Activated CD8-positive, alpha-beta memory T cell treated with anti-CD3 and anti-CD28 coated beads for 36 hours (primary cell): Measurements from ENCODE around the gene ARHGAP45. TPM values are rescaled to one million over a fixed set of nuclear protein-coding genes. Genes with fewer than 3 reads are reported as not detected.
"Not testable (repeated sequence)": the region's sequence is repeated elsewhere in the genome, so short reads cannot be mapped to it uniquely, and the experiment has no call there.

ENCODE experiments used
- CTCF ChIA-PET: fragments of 350-600 bp; sonication (Branson Sonifier 250); formaldehyde crosslinking; loops from one replicate; lab custom pipeline; 2021; ENCODE audit warnings: antibody characterized with exemption; lab: Charles Lee
- POLR2A ChIA-PET: fragments of 350-600 bp; sonication (Branson Sonifier 250); formaldehyde crosslinking; loops from one replicate; lab custom pipeline; 2021; ENCODE audit warnings: antibody characterized with exemption; lab: Charles Lee
- total RNA-seq, 2 experiments: library from RNA; stranded (reverse); gene quantifications; one replicate each; pipeline ENCODE4 v1.2.3, GENCODE V29; 2021

The ARHGAP45 gene, protein sequence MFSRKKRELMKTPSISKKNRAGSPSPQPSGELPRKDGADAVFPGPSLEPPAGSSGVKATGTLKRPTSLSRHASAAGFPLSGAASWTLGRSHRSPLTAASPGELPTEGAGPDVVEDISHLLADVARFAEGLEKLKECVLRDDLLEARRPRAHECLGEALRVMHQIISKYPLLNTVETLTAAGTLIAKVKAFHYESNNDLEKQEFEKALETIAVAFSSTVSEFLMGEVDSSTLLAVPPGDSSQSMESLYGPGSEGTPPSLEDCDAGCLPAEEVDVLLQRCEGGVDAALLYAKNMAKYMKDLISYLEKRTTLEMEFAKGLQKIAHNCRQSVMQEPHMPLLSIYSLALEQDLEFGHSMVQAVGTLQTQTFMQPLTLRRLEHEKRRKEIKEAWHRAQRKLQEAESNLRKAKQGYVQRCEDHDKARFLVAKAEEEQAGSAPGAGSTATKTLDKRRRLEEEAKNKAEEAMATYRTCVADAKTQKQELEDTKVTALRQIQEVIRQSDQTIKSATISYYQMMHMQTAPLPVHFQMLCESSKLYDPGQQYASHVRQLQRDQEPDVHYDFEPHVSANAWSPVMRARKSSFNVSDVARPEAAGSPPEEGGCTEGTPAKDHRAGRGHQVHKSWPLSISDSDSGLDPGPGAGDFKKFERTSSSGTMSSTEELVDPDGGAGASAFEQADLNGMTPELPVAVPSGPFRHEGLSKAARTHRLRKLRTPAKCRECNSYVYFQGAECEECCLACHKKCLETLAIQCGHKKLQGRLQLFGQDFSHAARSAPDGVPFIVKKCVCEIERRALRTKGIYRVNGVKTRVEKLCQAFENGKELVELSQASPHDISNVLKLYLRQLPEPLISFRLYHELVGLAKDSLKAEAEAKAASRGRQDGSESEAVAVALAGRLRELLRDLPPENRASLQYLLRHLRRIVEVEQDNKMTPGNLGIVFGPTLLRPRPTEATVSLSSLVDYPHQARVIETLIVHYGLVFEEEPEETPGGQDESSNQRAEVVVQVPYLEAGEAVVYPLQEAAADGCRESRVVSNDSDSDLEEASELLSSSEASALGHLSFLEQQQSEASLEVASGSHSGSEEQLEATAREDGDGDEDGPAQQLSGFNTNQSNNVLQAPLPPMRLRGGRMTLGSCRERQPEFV
- total RNA-seq, result 100 to 1,000 TPM; 148 to 154 TPM

DNA sequence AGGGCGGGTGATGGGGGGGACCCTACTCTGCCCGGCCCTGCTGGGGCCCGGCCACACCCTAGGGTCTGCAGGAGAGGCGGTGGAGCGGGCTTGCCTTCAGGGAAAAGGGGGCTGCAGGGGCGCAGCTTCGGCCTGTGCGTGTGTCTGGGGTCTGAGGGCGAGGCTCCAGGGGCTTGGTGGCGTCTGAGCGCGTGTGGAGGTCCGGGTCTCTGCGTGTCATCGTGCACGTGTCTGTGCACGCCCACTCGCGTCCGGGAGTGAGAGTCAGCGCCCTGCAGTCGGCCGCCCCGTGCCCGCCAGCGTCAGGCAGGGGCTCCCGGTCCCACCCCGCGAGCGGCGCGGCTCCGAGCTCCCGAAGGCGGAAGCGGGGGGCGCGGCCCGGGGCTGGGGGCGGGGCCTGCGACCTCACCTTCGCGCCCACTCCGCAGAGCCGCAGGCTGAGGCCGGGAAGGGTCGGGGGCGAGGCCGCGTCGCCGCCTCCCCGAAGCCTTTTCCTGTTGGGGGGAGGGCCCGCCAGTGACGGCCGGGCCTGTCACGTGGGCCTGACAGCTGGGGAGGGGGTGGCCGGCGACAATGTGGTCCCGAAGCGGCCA, at the start of gene ARHGAP45:
Gene ARHGAP45 (plus strand): TSS at position 420 of the 593 bp plus-strand sequence. CDS start 239 bp downstream, outside the sequence.
- CTCF ChIA-PET, result interaction anchor here (0.9 to 2.5 kb wide), 15 partner anchors 10 to 200 kb away, joined by 3 to 17 read pairs (median 5); partner anchors contain the start of genes GPX4 and WDR18
- POLR2A ChIA-PET, result interaction anchor here (0.5 to 3.3 kb wide), 15 partner anchors 10 to 202 kb away, joined by 3 to 23 read pairs (median 6); partner anchors contain the start of genes ABCA7, CIRBP, CNN2 and GPX4

DNA sequence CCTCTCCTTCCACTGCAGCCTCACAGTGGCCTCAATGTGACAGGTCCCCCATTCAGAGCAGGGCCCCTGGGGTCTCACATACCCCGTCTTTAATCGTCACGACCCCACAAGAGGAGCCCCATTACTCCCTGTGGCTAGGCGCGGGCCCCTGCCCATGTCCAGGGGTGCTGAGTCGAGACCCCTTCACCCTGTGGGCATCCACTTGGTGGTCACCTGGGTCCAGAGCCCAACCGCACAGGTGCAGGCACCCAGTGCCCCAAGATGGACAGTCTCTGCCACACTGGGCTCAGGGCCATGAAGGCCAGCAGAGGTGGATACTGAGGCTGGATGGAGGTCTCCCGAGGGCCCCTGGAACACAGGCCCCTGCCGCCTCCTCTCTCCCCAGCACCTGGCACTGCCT, 49.1 kb upstream of the ARHGAP45 start:
- POLR2A ChIA-PET, result no interaction called here
- CTCF ChIA-PET, result interaction anchor here (1.0 kb wide), 1 partner anchor 11 kb away, joined by 3 read pairs; no protein-coding TSS in a partner anchor

DNA sequence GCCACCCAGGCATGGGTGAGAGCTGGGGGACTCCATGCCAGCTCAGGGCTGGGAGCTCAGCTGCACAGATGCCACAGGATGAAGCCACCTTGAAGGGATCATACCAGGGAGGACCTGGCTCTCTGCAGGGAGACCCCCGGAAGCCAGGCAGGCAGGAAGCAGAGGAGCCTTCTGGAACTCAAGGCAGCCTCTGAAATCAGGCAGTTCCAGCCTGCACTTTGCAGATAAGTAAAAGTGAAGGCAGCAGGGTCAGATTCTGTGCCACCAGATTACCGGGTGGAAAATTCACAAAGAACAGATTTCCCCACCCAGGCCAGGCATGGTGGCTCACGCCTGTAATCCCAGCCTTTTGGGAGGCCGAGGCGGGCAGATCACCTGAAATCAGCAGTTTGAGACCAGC, 48.6 kb upstream of the ARHGAP45 start:
- POLR2A ChIA-PET, result interaction anchor here (0.5 kb wide), 1 partner anchor 103 kb away, joined by 4 read pairs; no protein-coding TSS in a partner anchor
- CTCF ChIA-PET, result interaction anchor here (0.7 kb wide), 1 partner anchor 93 kb away, joined by 3 read pairs; no protein-coding TSS in a partner anchor

DNA sequence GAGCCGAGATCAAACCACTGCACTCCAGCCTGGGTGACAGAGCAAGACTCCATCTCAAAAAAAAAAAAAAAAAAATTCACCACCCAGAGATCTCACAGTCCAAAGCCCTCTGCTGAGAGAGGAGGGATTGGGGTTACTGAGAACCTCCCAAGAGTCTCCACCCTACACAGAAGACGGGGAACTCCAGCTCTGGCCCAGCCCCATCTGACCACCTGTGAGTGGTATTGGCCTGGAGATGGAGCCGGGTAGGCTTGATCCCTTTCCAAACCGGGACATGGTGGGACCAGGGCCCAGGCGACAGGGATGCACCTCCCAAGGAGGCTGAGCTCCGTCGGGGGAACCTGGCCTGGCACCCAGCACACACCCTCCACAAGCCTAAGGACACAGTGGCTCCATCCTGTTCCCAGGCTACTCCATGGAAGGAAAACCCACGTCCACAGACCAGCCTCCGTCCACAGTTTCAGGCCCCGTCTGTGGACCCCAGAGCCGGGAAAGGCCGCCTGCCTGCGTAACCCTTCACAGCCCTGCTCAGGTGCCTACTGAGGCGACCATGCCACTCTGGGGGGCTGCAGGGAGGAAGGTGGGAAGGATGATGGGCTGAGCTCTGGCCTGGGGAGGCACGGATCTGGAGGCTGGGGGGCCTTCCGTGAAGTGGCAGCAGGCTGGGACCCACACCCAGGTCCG, 47.9 kb upstream of the ARHGAP45 start:
- CTCF ChIA-PET, result interaction anchor here (0.7 to 1.2 kb wide), 3 partner anchors 26 to 94 kb away, joined by 3 to 6 read pairs (median 3); partner anchors contain the start of gene WDR18
- POLR2A ChIA-PET, result no interaction called here

DNA sequence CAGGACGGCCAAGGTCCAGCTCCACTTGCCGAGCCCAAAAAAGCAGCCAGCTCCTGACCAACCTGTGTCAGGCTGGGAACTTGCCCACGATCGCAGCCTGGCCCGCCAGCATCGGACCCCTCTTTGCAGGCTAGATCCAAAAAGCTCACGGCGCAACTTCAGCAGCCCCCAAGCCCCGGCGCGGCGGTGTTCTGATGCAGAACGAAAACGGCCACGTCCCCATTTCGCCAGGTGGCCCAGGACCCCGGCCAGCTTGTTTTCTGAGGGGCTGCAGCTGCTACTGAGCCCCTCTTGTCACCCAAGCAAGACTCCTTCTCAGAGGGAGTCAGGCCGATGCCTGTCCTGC, 47.4 kb upstream of the ARHGAP45 start:
- ChIA-PET CTCF (interaction anchor here (1.0 to 1.2 kb wide), 2 partner anchors 27 to 36 kb away, joined by 3 to 6 read pairs; partner anchors contain the start of gene WDR18), POLR2A (interaction anchor here (0.7 kb wide), 1 partner anchor 102 kb away, joined by 3 read pairs; no protein-coding TSS in a partner anchor)

DNA sequence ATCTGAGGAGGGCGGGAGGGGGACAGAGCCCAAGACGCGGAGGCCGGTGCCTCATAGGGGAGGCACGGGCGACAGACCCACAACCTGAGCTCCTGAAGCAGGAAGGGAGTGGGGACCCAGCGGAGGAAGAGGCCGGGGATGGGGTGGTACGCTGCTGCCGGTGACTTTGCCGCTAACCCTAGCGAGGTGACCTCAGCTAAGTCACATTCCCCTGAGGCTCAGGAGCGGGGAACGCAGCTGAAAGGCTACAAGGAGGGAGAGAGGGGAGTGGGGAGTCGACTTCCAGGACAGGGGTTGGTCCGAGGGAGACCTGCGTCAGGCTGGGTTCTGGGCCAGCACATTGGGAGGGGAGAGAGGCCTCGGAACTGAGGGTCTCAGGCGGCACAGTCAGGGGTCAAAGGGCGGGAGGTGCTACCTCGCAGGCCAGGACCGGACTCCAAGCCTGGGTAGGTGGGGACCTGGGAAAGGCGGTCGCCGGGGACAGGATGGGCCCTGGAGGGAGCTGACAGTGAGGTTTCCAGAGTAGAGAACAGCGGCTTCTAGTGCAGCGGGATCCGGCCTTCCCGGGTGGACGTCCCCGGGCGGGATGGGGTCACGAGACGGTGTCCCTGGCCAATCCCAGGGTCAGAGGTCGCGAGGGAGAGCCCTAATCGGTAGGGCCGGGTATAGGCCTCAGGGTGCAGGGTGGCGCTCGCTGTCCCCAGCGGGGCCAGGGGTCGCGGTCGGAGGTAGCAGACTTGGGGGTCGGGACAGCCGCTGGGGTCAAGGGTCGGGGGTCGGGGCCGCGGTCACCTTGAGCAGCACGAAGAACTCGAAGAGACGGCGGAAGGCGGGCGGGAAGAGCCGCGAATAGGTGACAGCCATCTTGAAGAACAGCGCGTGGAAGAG, 46.7 kb upstream of the ARHGAP45 start:
- ChIA-PET POLR2A (interaction anchor here (0.7 kb wide), 1 partner anchor 103 kb away, joined by 3 read pairs; no protein-coding TSS in a partner anchor), CTCF (interaction anchor here (0.5 to 1.2 kb wide), 4 partner anchors 27 to 165 kb away, joined by 3 to 6 read pairs (median 4); partner anchors contain the start of gene WDR18)

DNA sequence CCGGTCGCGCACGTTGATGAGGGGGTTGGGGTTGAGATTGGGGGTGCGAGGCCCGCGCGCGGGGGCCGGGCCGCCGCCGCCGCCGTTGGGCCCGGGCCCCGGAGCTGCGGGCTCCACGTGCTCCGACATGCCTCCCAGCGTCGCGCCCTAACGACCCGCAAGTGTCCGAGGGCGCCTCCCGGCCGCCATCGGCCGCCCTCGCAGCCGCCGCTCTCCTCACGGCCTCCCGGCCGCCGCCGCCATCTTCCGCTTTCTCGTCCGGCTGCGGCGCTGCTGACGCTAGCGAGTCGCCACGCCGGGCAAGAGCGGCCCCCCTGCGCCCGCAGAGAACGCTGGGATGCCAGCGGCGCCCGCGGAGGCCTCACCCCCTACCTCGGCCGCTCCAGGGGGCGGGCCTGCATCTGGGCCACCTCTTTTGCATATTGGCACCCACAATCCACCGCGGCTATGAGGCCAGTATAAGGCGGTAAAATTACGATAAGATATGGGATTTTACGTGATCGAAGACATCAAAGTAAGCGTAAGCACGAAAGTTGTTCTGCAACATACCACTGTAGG, 46.0 kb upstream of the ARHGAP45 start, which contains the start of gene TMEM259:
Gene TMEM259 (minus strand): TSS at position 256 of the 558 bp plus-strand sequence. CDS start 127 bp downstream, at position 129.
- POLR2A ChIA-PET, result interaction anchor here (0.6 to 1.4 kb wide), 5 partner anchors 19 to 248 kb away, joined by 3 to 4 read pairs (median 3); partner anchors contain the start of genes ABCA7 and CIRBP
- CTCF ChIA-PET, result interaction anchor here (0.7 to 1.2 kb wide), 5 partner anchors 11 to 93 kb away, joined by 3 to 5 read pairs (median 3); partner anchors contain the start of gene ABCA7

DNA sequence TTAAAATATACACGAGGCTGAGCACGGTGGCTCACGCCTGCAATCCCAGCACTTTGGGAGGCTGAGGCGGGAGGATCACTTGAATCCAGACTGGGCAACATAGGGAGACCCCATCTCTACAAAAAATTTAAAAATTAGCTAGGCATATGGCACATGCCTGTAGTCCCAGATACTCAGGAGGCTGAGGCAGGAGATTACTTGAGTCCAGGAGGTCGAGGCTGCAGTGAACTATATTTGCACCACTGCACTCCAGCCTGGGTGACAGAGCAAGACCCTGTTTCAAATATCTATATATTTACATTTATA, 43.1 kb upstream of the ARHGAP45 start:
- CTCF ChIA-PET, result interaction anchor here (1.2 kb wide), 1 partner anchor 220 kb away, joined by 3 read pairs; no protein-coding TSS in a partner anchor
- POLR2A ChIA-PET, result not testable (repeated sequence)

DNA sequence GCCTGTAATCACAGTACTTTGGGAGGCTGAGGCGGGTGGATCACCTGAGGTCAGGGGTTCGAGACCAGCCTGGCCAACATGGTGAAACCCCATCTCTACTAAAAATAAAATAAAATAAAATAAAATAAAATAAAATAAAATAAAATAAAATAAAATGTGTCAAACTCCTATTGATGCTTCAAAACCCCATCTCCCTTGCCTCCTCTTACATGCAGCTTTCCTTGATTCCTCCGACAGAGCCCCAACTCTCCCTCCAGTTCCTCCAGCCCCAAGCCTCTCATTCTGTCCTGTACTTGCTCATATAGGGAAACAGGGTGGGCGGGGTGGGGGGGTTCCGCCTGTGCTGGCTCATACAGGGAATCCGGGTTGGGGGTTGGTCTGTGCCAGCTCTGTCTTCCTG, 41.9 kb upstream of the ARHGAP45 start:
- ChIA-PET CTCF (interaction anchor here (0.7 to 1.4 kb wide), 4 partner anchors 14 to 41 kb away, joined by 3 to 5 read pairs (median 4); partner anchors contain the start of gene GRIN3B), POLR2A (interaction anchor here (3.0 kb wide), 1 partner anchor 42 kb away, joined by 14 read pairs; the partner anchor contains the start of gene ARHGAP45)

DNA sequence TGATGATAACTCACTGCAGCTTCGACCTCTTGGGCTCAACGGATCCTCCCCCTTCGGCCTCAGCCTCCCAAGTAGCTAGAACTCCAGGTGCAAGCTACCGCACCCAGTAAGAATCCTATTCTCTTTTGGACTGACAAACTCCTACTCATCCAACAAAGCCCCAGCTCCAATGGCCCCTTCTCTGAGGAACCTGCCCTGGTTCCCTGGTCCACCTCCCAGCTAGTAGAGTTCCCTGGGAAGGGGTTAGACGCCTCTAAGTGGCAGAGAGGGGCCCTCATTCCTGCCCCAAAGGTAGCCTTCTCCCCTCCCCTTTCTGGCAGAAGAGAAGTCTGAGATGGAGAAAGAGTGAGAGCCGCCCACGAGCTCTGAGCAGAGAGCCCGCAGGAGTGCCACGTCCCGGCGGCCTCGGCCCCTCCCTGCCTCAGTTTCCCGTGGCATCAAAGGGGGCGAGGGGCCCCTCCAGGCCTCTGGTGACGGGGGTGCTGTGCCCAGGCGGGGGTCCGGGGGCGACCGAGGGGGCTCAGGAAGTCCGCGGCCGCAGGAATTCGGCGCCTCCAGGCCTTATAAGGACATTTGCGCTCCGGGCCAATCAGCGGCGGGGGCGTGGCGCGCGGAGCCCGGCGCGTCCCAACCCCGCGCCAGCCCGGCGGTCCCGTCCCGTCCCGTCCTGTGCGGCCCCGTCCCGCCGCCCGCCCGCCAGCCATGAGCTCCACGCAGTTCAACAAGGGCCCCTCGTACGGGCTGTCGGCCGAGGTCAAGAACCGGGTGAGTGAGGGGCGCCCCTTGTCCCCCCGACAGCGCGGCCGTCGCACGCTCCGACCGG, 40.8 kb upstream of the ARHGAP45 start, which contains the start of gene CNN2:
Gene CNN2 (plus strand): TSS at position 649 of the 823 bp plus-strand sequence. CDS start 54 bp downstream, at position 703.
- ChIA-PET POLR2A (interaction anchor here (1.1 to 3.0 kb wide), 2 partner anchors 41 to 55 kb away, joined by 3 to 14 read pairs; partner anchors contain the start of gene ARHGAP45), CTCF (interaction anchor here (0.5 to 1.7 kb wide), 10 partner anchors 13 to 219 kb away, joined by 3 to 6 read pairs (median 4); partner anchors contain the start of gene GRIN3B)

DNA sequence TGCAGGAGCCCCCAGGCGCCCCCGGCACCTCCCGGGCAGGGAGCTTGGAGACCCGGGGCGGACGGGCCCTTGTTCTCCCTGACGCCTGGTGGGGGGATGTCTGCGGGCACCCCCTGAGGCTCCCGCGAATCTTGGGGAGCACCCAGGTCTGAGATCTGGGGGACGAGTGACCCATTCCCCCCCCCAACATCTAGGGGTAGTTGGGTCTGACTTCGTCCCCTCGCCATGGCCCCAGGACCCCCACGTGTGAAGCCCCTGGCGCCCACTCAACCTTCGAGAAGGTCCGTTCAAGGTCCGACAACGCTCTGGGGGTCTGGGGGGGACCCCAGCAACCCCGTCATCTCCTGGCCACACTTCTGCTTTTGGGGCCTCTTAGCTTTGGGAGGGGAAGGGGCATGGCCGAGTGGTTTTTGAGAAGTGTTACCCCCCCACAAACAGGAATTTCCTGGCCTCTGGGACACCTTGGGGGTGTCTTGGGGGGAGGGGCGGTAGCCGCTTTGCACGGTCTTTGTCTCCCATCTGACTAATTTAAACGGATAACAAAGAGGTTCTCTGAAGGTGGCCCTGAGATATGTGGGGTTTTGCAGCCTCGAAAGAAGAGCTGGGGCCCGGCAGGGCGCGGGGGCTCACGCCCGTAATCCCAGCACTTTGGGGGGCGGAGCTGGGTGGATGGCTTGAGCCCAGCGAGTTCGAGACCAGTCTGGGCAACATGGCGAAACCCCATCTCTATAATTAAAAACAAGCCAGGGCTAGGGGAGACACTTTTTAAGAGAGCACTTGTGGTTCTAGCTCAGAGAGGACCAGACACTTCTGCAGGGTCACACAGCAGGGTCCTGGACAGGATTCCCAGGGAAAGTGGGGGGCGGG, 40.0 kb upstream of the ARHGAP45 start:
- ChIA-PET POLR2A (interaction anchor here (0.5 to 3.0 kb wide), 7 partner anchors 12 to 1248 kb away, joined by 3 to 14 read pairs (median 6); partner anchors contain the start of genes ARHGAP45 and REEP6), CTCF (interaction anchor here (0.6 to 1.7 kb wide), 8 partner anchors 10 to 218 kb away, joined by 3 to 7 read pairs (median 4); no protein-coding TSS in a partner anchor)

DNA sequence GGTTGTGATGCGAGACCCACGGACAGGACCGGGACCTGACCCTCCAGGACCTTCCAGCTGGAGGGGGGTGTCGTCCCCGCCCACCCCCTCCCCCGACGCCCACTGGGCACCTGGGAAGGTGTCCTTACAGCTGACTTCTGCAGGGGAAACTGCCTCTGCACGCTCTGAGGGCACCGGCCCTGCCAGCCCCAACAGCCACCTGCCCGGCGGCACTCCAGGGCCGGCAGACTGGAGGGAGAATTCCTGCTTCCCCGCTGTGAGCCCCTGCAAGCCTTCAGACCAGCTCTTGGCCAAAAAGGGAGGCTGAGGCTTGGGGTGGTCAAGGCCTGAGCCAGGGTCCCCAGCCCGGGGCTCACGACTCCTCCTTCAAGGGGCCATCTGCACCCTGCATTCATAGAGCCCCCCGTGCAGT, 39.3 kb upstream of the ARHGAP45 start:
- ChIA-PET POLR2A (interaction anchor here (0.5 to 3.0 kb wide), 7 partner anchors 12 to 1247 kb away, joined by 3 to 14 read pairs (median 6); partner anchors contain the start of genes ARHGAP45 and REEP6), CTCF (interaction anchor here (0.6 to 2.4 kb wide), 8 partner anchors 9 to 217 kb away, joined by 3 to 10 read pairs (median 6); partner anchors contain the start of gene ARHGAP45)
